AG04450 (cell line): ENCODE measurements around the gene ATF6. TPM values are rescaled to one million over a fixed set of nuclear protein-coding genes. Genes with fewer than 3 reads are reported as not detected.

Source experiments
- CTCF ChIA-PET: fragments of 300-600, 350-600 bp; formaldehyde crosslinking; extraction: SDS; loops from one replicate; lab custom pipeline; 2022; ENCODE audit warnings: antibody characterized with exemption, inconsistent platforms; lab: Charles Lee
- POLR2A ChIA-PET: fragments of 350-600 bp; formaldehyde crosslinking; extraction: SDS; loops from one replicate; lab custom pipeline; 2021; ENCODE audit warnings: antibody characterized with exemption, inconsistent platforms; lab: Yijun Ruan, JAX
- DNase-seq: peaks from one replicate; pipeline ENCODE4 v3.0.0-alpha.2; 2011; ENCODE audit warnings: low read depth, low spot score
- H3K27ac ChIP-seq: one replicate; pipeline ENCODE4 v1.5.1; 2012; ENCODE audit warnings: low read depth, low read length, control low read depth
- H3K27me3 ChIP-seq: one replicate; pipeline ENCODE4 v1.6.0; 2012; ENCODE audit warnings: low read length; ENCODE audit not compliant: control insufficient read depth, insufficient read depth
- H3K4me3 ChIP-seq: 2 replicates; pipeline ENCODE4 v1.5.1; 2011; ENCODE audit warnings: mild to moderate bottlenecking, low read depth, low read length, control low read depth
- H3K9me3 ChIP-seq: 2 replicates; pipeline ENCODE4 v1.5.1; 2012; ENCODE audit warnings: low read length; ENCODE audit not compliant: control insufficient read depth, insufficient read depth
- polyA plus RNA-seq: library from polyadenylated mRNA; depleted of rRNA; stranded (reverse); fragments of >200 nt; gene quantifications from 2 replicates; pipeline ENCODE4 v1.2.3, GENCODE V29; 2011
- TF ChIP-seq, protein P1 (sequence below): IDR thresholded peaks from 2 replicates; pipeline ENCODE4 v1.5.1; 2011; ENCODE audit warnings: low read depth, low read length, control low read depth, inconsistent platforms

ATF6 gene
- polyA plus RNA-seq, 1 experiment, result 33.6 TPM

DNA sequence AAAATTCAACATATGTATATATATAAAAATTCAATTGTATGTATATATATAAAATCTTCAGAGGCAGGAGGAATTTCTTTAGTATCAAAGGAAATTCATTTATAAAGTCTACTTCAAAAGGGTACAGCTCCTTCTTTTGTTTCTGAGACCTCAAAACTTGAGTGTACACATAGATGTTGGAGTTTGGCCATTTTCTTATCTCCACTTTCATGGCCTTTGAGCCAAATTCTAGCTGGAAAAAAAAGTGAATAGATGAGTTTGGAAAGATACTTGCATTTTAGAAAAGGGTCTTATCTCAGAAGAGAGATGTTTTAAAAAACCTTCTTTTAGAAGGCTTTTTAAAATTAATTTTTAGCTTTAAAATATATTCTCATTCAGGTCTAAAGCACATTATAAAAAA lies 103.2 kb downstream of the ATF6 start:
- Histone ChIP-seq H3K27ac (no peak overlapping the region), H3K27me3 (no peaks in the 10 kb centered on the region), H3K4me3 (no peak overlapping the region), H3K9me3 (no peaks in the 10 kb centered on the region)
- TF ChIP-seq, protein P1, sequence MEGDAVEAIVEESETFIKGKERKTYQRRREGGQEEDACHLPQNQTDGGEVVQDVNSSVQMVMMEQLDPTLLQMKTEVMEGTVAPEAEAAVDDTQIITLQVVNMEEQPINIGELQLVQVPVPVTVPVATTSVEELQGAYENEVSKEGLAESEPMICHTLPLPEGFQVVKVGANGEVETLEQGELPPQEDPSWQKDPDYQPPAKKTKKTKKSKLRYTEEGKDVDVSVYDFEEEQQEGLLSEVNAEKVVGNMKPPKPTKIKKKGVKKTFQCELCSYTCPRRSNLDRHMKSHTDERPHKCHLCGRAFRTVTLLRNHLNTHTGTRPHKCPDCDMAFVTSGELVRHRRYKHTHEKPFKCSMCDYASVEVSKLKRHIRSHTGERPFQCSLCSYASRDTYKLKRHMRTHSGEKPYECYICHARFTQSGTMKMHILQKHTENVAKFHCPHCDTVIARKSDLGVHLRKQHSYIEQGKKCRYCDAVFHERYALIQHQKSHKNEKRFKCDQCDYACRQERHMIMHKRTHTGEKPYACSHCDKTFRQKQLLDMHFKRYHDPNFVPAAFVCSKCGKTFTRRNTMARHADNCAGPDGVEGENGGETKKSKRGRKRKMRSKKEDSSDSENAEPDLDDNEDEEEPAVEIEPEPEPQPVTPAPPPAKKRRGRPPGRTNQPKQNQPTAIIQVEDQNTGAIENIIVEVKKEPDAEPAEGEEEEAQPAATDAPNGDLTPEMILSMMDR, result no peak
- no peak for DNase-seq
- POLR2A ChIA-PET, result no interaction called here
- CTCF ChIA-PET, result interaction anchor here (0.5 to 2.6 kb wide), 2 partner anchors 12 to 168 kb away, joined by 3 to 14 read pairs; no protein-coding TSS in a partner anchor

- no peaks in the 10 kb centered on the region for H3K9me3 ChIP-seq
- H3K27me3 ChIP-seq, result no peaks in the 10 kb centered on the region
- TF ChIP-seq, protein P1, result no peak
- ChIA-PET CTCF (interaction anchor here (0.5 kb wide), 1 partner anchor 165 kb away, joined by 3 read pairs; no protein-coding TSS in a partner anchor), POLR2A (no interaction called here)
- no peak overlapping the region for H3K4me3 ChIP-seq
- DNase-seq, result no peak
- no peak overlapping the region for H3K27ac ChIP-seq
These were observed 106.4 kb downstream of the ATF6 start for GRCh38 chr1:161872506-161872905.

GRCh38 chr1:161879261-161879660 lies 113.1 kb downstream of the ATF6 start:
- POLR2A ChIA-PET, result no interaction called here
- DNase-seq, result no peak
- CTCF ChIA-PET, result interaction anchor here (1.1 kb wide), 1 partner anchor 158 kb away, joined by 3 read pairs; no protein-coding TSS in a partner anchor
- TF ChIP-seq, protein P1, result no peak
- no peaks in the 10 kb centered on the region for H3K9me3 ChIP-seq
- no peak overlapping the region for H3K4me3 ChIP-seq
- no peaks in the 10 kb centered on the region for H3K27me3 ChIP-seq
- no peak overlapping the region for H3K27ac ChIP-seq

DNA sequence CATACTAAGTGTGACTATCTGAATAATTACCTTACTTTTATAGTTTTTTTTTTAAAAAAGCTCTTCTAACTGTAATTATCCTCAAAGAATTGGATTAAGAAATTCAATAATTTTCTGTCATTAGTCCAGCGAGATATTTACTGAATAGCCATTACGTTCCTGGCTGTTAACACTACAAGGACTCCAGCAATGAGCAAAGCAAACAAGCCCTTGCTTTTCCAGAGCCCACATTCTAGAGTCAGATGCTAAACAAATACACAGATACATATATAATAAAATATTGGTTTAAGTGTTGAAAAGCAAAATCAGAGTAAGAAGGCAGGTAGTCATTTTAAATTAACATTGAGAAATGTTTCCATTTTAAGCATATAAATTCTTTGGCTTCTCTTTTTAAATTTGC lies 118.4 kb downstream of the ATF6 start:
- ChIA-PET POLR2A (interaction anchor here (0.6 kb wide), 1 partner anchor 657 kb away, joined by 3 read pairs; no protein-coding TSS in a partner anchor), CTCF (interaction anchor here (1.7 to 1.9 kb wide), 2 partner anchors 20 to 151 kb away, joined by 5 to 7 read pairs; no protein-coding TSS in a partner anchor)
- no peaks in the 10 kb centered on the region for H3K9me3 ChIP-seq
- H3K4me3 ChIP-seq, result no peak overlapping the region
- H3K27ac ChIP-seq, result no peak overlapping the region
- no peaks in the 10 kb centered on the region for H3K27me3 ChIP-seq
- DNase-seq, result no peak
- TF ChIP-seq, protein P1, result no peak

DNA sequence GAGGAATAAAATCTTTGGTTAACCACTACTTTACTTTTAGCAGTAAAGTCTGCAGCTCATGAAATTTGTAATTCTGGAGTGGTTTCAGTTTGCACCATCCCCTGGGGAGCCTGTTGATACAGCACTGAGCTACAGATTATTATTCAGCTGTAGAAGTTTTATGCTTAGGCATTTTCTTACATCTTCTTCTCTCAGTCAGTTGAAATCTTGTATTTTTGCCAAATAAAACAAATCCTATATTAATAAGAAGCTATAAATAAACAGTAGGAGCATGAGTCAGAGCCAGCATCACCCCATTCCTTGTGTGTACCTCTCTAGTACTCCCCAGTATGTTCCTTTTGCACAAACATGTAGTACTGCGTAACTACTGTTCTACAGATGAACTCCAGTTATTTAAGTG lies 118.9 kb downstream of the ATF6 start:
- Histone ChIP-seq H3K9me3 (no peaks in the 10 kb centered on the region), H3K27ac (no peak overlapping the region), H3K4me3 (no peak overlapping the region), H3K27me3 (no peaks in the 10 kb centered on the region)
- TF ChIP-seq, protein P1, result no peak
- POLR2A ChIA-PET, result interaction anchor here (0.6 kb wide), 1 partner anchor 657 kb away, joined by 3 read pairs; no protein-coding TSS in a partner anchor
- peak; percentile 78 for DNase-seq
- CTCF ChIA-PET, result interaction anchor here (1.2 to 1.9 kb wide), 3 partner anchors 21 to 152 kb away, joined by 4 to 7 read pairs (median 5); no protein-coding TSS in a partner anchor
